H1 (cell line): ENCODE measurements around the gene DENND4A. TPM values are rescaled to one million over a fixed set of nuclear protein-coding genes. Genes with fewer than 3 reads are reported as not detected.

Experiments used
- CTCF ChIA-PET: fragments of 300-600 bp; sonication (Branson Sonifier 250); formaldehyde crosslinking; loops from one replicate; lab custom pipeline; 2021; ENCODE audit not compliant: partially characterized antibody; lab: Charles Lee
- POLR2A ChIA-PET: fragments of 300-600 bp; sonication (Branson Sonifier 250); formaldehyde crosslinking; loops from one replicate; lab custom pipeline; 2021; ENCODE audit warnings: inconsistent platforms; ENCODE audit not compliant: partially characterized antibody; lab: Charles Lee
- DNase-seq, 2 experiments: peaks; one replicate each; pipeline versions ENCODE4 v3.0.0 to v3.0.0-alpha.2; 2010 to 2022; ENCODE audit warnings: low spot score in 2 of 2, low read depth in 1 of 2, mixed read lengths in 1 of 2
- FAIRE-seq: peaks from 2 replicates; lab custom pipeline; 2011; peaks lifted over from hg19 to GRCh38; lab: Jason Lieb, UNC
- H2AFZ ChIP-seq: 2 replicates; pipeline ENCODE4 v1.8.1; 2012; ENCODE audit warnings: low read length, inconsistent platforms
- H2AK5ac ChIP-seq: 2 replicates; pipeline ENCODE4 v1.6.1; 2013; ENCODE audit warnings: low read depth, low read length
- H2BK120ac ChIP-seq: replicated peaks from 2 replicates; pipeline ENCODE3; 2013; ENCODE audit warnings: low read depth, low read length, inconsistent platforms
- H2BK12ac ChIP-seq: 2 replicates; pipeline ENCODE4 v1.6.1; 2013; ENCODE audit warnings: low read depth, low read length
- H2BK15ac ChIP-seq: 2 replicates; pipeline ENCODE4 v1.6.1; 2013; ENCODE audit warnings: low read length
- H2BK20ac ChIP-seq: 2 replicates; pipeline ENCODE4 v1.6.1; 2013; ENCODE audit warnings: low read length
- H2BK5ac ChIP-seq: 2 replicates; pipeline ENCODE4 v1.6.1; 2013; ENCODE audit warnings: low read depth, low read length
- H3K14ac ChIP-seq: 2 replicates; pipeline ENCODE4 v1.6.1; 2013; ENCODE audit warnings: inconsistent platforms; ENCODE audit not compliant: insufficient read length
- H3K18ac ChIP-seq: 2 replicates; pipeline ENCODE4 v1.6.1; 2013; ENCODE audit warnings: low read length; ENCODE audit errors: extremely low read depth
- H3K23ac ChIP-seq: 2 replicates; pipeline ENCODE4 v1.6.1; 2013; ENCODE audit warnings: inconsistent platforms; ENCODE audit not compliant: insufficient read length
- H3K23me2 ChIP-seq: 2 replicates; pipeline ENCODE4 v1.6.1; 2013; ENCODE audit warnings: low read depth, low read length
- H3K27ac ChIP-seq: 2 replicates; pipeline ENCODE4 v1.6.1; 2011; ENCODE audit warnings: low read depth, low read length, inconsistent platforms
- H3K27me3 ChIP-seq, 4 experiments: replicated peaks in 1 of 4; 1 replicate in 1 of 4; 2 replicates in 3 of 4; pipeline versions ENCODE4 v1.6.1 to v1.8.1; 2011 to 2013; ENCODE audit warnings: low read length in 3 of 4, mild to moderate bottlenecking in 3 of 4, inconsistent platforms in 2 of 4, mixed read lengths in 2 of 4, moderate library complexity in 1 of 4; ENCODE audit not compliant: control insufficient read depth in 3 of 4, insufficient read depth in 3 of 4; ENCODE audit errors: extremely low read depth in 1 of 4
- H3K36me3 ChIP-seq, 4 experiments: 2 replicates each; pipeline versions ENCODE4 v1.6.1 to v1.8.1; 2011 to 2013; ENCODE audit warnings: mild to moderate bottlenecking in 4 of 4, low read length in 3 of 4, moderate library complexity in 2 of 4, control low read depth in 1 of 4, inconsistent platforms in 1 of 4; ENCODE audit not compliant: insufficient read depth in 4 of 4, control insufficient read depth in 2 of 4
- H3K4ac ChIP-seq: replicated peaks from 2 replicates; pipeline ENCODE3; 2013; ENCODE audit warnings: low read length, low read depth, mixed read lengths, inconsistent platforms; ENCODE audit not compliant: insufficient read length
- H3K4me1 ChIP-seq, 4 experiments: replicated peaks in 1 of 4; 1 replicate in 1 of 4; 2 replicates in 3 of 4; pipeline versions ENCODE4 v1.6.1 to v1.8.1; 2011 to 2013; ENCODE audit warnings: low read length in 3 of 4, inconsistent platforms in 2 of 4, mixed read lengths in 1 of 4; ENCODE audit not compliant: insufficient read depth in 4 of 4, control insufficient read depth in 3 of 4
- H3K4me2 ChIP-seq, 2 experiments: 2 replicates each; pipeline versions ENCODE4 v1.6.1 to v1.8.1; 2011 to 2013; ENCODE audit warnings: low read depth in 2 of 2, low read length in 2 of 2, control low read depth in 1 of 2, inconsistent platforms in 1 of 2, mild to moderate bottlenecking in 1 of 2; ENCODE audit not compliant: insufficient read depth in 1 of 2
- H3K4me3 ChIP-seq, 4 experiments: fragments of 200-600, 300-600 bp in 1 of 4; sonication (generic), shearing (Covaris generic), sonication (Bioruptor Twin) in 1 of 4; 2 replicates each; pipeline versions ENCODE4 v1.5.1 to v1.8.1; 2011 to 2016; ENCODE audit warnings: low read length in 4 of 4, low read depth in 3 of 4, control low read depth in 2 of 4, inconsistent platforms in 2 of 4, mild to moderate bottlenecking in 2 of 4, mixed read lengths in 1 of 4, moderate library complexity in 1 of 4; ENCODE audit not compliant: insufficient read depth in 2 of 4; ENCODE audit errors: extremely low read depth in 1 of 4
- H3K56ac ChIP-seq: replicated peaks from 2 replicates; pipeline ENCODE3; 2013; ENCODE audit warnings: low read depth, mild to moderate bottlenecking, mixed read lengths, low read length, inconsistent platforms; ENCODE audit not compliant: insufficient read length
- H3K79me1 ChIP-seq: 2 replicates; pipeline ENCODE4 v1.6.1; 2013; ENCODE audit warnings: low read depth, low read length, control low read depth
- H3K79me2 ChIP-seq, 2 experiments: 2 replicates each; pipeline versions ENCODE4 v1.6.1 to v1.8.1; 2012 to 2013; ENCODE audit warnings: low read length in 2 of 2, mild to moderate bottlenecking in 2 of 2, inconsistent platforms in 1 of 2; ENCODE audit not compliant: insufficient read depth in 2 of 2, control insufficient read depth in 1 of 2
- H3K9ac ChIP-seq, 4 experiments: replicated peaks in 1 of 4; 1 replicate in 1 of 4; 2 replicates in 3 of 4; pipeline versions ENCODE4 v1.6.1 to v1.8.1; 2011 to 2013; ENCODE audit warnings: low read depth in 3 of 4, low read length in 3 of 4, control low read depth in 2 of 4, mild to moderate bottlenecking in 2 of 4, moderate library complexity in 2 of 4, inconsistent platforms in 1 of 4; ENCODE audit errors: extremely low read depth in 1 of 4
- H3K9me3 ChIP-seq, 2 experiments: 2 replicates each; pipeline versions ENCODE4 v1.6.1 to v1.8.1; 2012 to 2013; ENCODE audit warnings: mild to moderate bottlenecking in 2 of 2, moderate library complexity in 2 of 2, control low read depth in 1 of 2, inconsistent platforms in 1 of 2, low read depth in 1 of 2, low read length in 1 of 2, mixed read lengths in 1 of 2; ENCODE audit not compliant: insufficient read depth in 2 of 2
- H4K20me1 ChIP-seq, 2 experiments: replicated peaks in 1 of 2; 2 replicates each; pipeline versions ENCODE3 to v1.8.1; 2011 to 2013; ENCODE audit warnings: inconsistent platforms in 2 of 2, low read length in 2 of 2, mild to moderate bottlenecking in 1 of 2; ENCODE audit not compliant: insufficient read depth in 2 of 2, control insufficient read depth in 1 of 2
- H4K5ac ChIP-seq: 2 replicates; pipeline ENCODE4 v1.6.1; 2013; ENCODE audit warnings: low read length, low read depth, mixed read lengths, inconsistent platforms; ENCODE audit not compliant: insufficient read length
- H4K8ac ChIP-seq: 2 replicates; pipeline ENCODE4 v1.8.0; 2013; ENCODE audit warnings: mild to moderate bottlenecking, moderate library complexity, low read length, inconsistent platforms; ENCODE audit not compliant: insufficient read depth; ENCODE audit errors: extremely low read depth
- H4K91ac ChIP-seq: replicated peaks from 2 replicates; pipeline ENCODE3; 2013; ENCODE audit warnings: low read length, mixed read lengths, inconsistent platforms; ENCODE audit not compliant: insufficient read length
- CHD1 ChIP-seq: IDR thresholded peaks from 2 replicates; pipeline ENCODE4 v1.6.1; 2012; ENCODE audit warnings: low read depth, low read length, improper control_type of control experiment
- SIX5 ChIP-seq: IDR thresholded peaks from 2 replicates; pipeline ENCODE4 v1.6.1; 2011; ENCODE audit warnings: mild to moderate bottlenecking, low read depth, low read length
- YY1 ChIP-seq: IDR thresholded peaks from 2 replicates; pipeline ENCODE4 v1.6.1; 2011; ENCODE audit warnings: low read depth, mild to moderate bottlenecking, low read length
- WGBS, 2 experiments: shearing (Covaris generic) in 1 of 2; methylation state at CpG; one replicate each; pipeline versions ENCODE4 v1.1.6 to v1.1.7; 2013 to 2015; ENCODE audit warnings: low lambda C conversion rate in 2 of 2, mixed read lengths in 2 of 2, inconsistent platforms in 1 of 2, low coverage in 1 of 2, missing lambda C conversion rate in 1 of 2; ENCODE audit not compliant: insufficient replicate concordance in 2 of 2, insufficient coverage in 1 of 2, insufficient read length in 1 of 2; ENCODE audit errors: extremely low coverage in 1 of 2, missing lambda C conversion rate in 1 of 2; 5-methylcytosine and 5-hydroxymethylcytosine counted together
- polyA plus RNA-seq, 7 experiments: library from polyadenylated mRNA; depleted of rRNA in 3 of 7; stranded (reverse) in 5 of 7; unstranded in 2 of 7; fragments of >200 nt in 5 of 7; fragments of 200-250 nt in 2 of 7; gene quantifications; 1 replicate in 5 of 7; 2 replicates in 1 of 7; 4 replicates in 1 of 7; pipeline versions ENCODE4 v1.2.1 to v1.2.3, GENCODE V29; 2011 to 2013; ENCODE audit warnings: missing spikeins in 2 of 7, mixed read lengths in 2 of 7
- total RNA-seq: library from RNA; stranded (reverse); fragmentation: NEBNext Ultra II Directional; extraction: Animal tissue kit (Norgen Biotek cat#: 25700); gene quantifications from 2 replicates; pipeline ENCODE4 v1.2.1, GENCODE V29; 2021

The DENND4A gene
- total and polyA plus RNA-seq, 2 of the 8 experiments (the other 6 are each of a cell fraction or from before 2014, with no cell fraction given), result 1.3 to 4.7 TPM

- Histone ChIP-seq H3K9me3 (peaks cover 0 to 3% of the 10 kb centered on the region in 2 experiments; a peak in 1 of 4 replicates), H3K18ac (no peak overlapping the region), H2BK12ac (no peak overlapping the region), H4K8ac (no peak overlapping the region), H2BK120ac (no peak overlapping the region), H3K27me3 (no peaks in the 10 kb centered on the region), H4K5ac (no peak overlapping the region), H2AK5ac (no peak overlapping the region), H2AFZ (no peak overlapping the region), H2BK15ac (no peak overlapping the region), H4K91ac (no peak overlapping the region), H3K27ac (no peak overlapping the region), H3K23ac (no peak overlapping the region), H3K4me3 (no peak overlapping the region), H3K79me2 (no peaks in the 10 kb centered on the region), H3K4me1 (no peaks in the 10 kb centered on the region), H2BK20ac (no peak overlapping the region), H3K23me2 (no peaks in the 10 kb centered on the region), H3K14ac (no peak overlapping the region), H3K4me2 (no peak overlapping the region), H3K4ac (no peak overlapping the region), H3K9ac (no peak overlapping the region), H3K79me1 (no peaks in the 10 kb centered on the region), H3K36me3 (no peaks in the 10 kb centered on the region), H4K20me1 (no peaks in the 10 kb centered on the region), H2BK5ac (no peak overlapping the region), H3K56ac (no peak overlapping the region)
- 89% methylated on average over 1 of the region's 1 CpG; no CpG with 5 or more reads in 1 of the 2 experiments for WGBS, 2 experiments
- FAIRE-seq (no peak), DNase-seq (no peak)
- TF ChIP-seq CHD1 (no peak), YY1 (no peak), SIX5 (no peak)
- POLR2A ChIA-PET, result interaction anchor here (0.6 kb wide), 1 partner anchor 12 kb away, joined by 3 read pairs; no protein-coding TSS in a partner anchor
- CTCF ChIA-PET, result interaction anchor here (1.0 to 1.1 kb wide), 2 partner anchors 9 to 171 kb away, joined by 3 to 5 read pairs; no protein-coding TSS in a partner anchor
Observed at GRCh38 chr15:65812916-65813315, 20.8 kb upstream of the DENND4A start.
